B cell (primary cell): ENCODE measurements around the gene ZNF618.

ENCODE experiments used
- EZH2 ChIP-seq: IDR thresholded peaks from 2 replicates; pipeline ENCODE4 v1.6.1; 2012; ENCODE audit warnings: borderline replicate concordance, low read depth, mild to moderate bottlenecking, moderate library complexity, low read length; ENCODE audit not compliant: insufficient read depth, poor library complexity, severe bottlenecking
- TF ChIP-seq, protein P1 (sequence below): fragments of 200-600 bp; IDR thresholded peaks from one replicate; pipeline ENCODE4 v1.8.0; 2022; ENCODE audit warnings: antibody characterized with exemption, mild to moderate bottlenecking

DNA sequence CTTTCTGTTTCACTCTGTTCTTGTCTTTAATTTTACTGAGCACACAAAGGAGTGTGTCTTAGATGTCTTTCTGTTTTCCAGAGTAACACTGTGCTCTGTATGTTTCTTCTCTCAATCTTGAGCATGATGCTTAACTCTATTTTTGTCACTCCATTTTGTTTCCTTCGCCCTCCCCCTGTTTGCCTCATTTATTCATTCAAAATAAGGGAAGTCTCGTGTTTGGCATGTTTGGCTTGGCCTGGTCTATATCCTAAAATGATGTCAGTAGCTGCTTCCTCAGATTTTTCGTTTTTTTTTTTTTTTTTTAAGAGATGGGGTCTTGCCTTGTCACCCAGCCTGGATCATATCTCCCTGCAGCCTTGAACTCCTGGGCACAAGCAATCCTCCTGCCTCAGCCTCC lies 22.0 kb downstream of the ZNF618 start:
- TF ChIP-seq, protein P1, sequence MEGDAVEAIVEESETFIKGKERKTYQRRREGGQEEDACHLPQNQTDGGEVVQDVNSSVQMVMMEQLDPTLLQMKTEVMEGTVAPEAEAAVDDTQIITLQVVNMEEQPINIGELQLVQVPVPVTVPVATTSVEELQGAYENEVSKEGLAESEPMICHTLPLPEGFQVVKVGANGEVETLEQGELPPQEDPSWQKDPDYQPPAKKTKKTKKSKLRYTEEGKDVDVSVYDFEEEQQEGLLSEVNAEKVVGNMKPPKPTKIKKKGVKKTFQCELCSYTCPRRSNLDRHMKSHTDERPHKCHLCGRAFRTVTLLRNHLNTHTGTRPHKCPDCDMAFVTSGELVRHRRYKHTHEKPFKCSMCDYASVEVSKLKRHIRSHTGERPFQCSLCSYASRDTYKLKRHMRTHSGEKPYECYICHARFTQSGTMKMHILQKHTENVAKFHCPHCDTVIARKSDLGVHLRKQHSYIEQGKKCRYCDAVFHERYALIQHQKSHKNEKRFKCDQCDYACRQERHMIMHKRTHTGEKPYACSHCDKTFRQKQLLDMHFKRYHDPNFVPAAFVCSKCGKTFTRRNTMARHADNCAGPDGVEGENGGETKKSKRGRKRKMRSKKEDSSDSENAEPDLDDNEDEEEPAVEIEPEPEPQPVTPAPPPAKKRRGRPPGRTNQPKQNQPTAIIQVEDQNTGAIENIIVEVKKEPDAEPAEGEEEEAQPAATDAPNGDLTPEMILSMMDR: no peak
- TF ChIP-seq EZH2: no peak
